NCI-H345 treated with DMSO at 0.1 percent for 48 hours (cell line): Measurements from ENCODE around the gene EEF1AKMT2.

ENCODE experiments used
- DNase-seq: peaks from one replicate; lab custom pipeline; 2025; ENCODE audit not compliant: unreplicated experiment; lab: John Stamatoyannopoulos, UW

Gene EEF1AKMT2

GRCh38 chr10:124723826-124724225 lies 67.9 kb downstream of the EEF1AKMT2 start:
- DNase-seq: no peak

DNA sequence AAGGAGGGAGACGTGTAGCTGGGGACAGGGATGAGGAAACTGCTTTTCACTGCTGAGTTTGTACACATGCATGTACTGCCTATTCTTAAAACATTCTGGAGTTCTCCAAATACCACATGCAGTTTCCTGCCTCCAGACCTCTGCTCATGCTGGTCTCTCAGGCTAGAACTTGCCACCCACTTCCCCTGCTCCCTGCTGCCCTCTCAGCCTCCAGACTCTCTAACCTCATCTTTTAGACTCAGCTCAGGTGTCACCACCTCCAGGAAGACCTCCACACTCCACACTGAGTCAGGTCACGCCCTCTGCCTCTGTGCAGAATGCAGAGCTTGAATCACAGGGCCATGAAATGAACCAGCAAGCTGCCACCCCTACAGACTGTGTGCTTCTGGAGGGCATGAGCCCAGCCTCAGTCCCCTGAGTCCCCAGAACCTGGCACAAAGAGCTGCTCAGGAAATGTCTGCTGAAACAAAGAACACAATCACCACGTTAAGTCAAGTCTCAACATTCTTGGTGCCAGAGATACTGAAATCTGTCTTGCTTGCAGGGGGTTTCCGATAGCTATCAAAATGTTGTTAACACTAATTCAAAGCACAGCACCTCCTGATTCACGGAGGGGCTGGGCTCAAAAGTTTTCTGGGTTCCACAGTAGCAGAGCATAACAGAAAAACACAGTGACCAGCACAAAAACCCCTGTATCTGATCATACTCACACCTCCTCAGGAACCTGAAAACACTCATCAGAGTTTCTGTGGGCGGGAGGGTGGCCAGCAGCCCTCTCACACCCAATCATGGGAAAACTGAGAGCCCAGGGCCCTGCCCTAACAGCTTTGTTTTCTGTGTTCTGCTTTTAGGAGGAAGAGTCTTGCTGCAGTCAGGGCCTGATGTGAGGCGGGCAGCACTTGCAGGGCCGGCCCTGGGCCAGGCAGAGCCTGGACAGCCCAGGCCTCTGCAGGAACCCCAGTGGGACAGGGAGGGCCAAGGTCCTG lies 68.6 kb downstream of the EEF1AKMT2 start:
- no peak for DNase-seq

DNA sequence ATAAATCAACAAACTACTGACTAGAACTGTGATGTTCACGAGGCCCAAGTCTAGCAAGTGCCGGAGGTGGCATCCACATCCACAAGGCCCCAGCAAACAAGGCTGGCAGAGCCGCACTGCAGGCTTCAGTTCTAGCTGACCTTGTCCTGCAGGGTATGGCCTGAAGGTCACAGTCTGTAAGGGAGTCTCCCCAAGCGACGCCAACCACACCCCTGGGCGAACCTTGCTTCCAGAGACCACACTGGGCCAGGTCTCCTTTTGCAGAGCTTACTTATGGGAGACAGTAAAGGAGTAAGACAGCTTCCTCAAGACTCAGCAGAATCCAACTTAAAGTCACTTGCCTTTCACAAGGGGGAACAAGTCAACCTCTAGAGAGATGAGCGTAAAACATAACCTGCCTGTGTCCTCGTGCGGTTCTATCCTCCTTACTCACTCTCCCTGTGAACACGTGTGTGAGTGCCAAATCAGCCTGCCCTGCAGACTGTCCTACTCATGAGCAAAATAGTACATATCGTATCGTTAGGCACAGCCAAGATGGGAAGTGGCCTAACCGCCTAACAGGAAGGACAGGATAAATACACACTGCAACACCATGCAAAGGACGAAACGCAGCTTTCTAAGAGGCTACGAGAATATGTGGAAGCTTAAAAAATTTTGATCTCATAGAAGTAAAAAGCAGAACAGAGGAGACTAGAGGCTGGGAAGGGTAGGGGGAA lies 70.2 kb downstream of the EEF1AKMT2 start:
- no peak for DNase-seq

DNA sequence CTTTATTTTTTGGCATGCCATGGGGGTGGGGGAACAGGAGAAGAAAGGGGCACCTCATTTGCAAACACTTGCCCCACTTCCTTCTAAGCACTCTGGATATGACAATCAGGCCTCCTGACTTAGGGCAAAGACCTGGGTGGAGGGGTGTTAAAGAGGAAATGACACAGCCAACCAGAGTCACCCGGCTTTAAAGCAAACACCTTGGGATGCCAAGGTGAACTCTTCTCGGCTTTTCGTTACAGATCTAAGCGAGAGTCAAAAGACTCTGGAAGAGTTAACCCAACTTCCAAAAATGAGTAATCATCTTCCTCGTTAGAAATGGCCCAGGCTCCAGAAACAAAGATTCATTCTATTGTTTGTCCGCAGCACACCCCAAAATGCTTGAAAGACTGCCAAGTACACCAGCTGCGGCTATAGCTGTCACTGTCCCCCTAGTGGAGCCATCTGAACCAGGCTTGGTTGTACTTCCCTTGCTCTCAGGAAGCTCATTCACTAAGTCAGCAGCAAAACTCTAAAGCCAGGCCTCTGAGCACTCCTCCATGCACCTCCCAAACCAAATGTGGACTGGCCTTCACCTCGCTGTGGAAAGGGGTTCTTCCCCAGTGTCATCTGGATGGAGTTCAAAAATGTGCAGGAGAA lies 72.4 kb downstream of the EEF1AKMT2 start:
- DNase-seq: no peak

DNA sequence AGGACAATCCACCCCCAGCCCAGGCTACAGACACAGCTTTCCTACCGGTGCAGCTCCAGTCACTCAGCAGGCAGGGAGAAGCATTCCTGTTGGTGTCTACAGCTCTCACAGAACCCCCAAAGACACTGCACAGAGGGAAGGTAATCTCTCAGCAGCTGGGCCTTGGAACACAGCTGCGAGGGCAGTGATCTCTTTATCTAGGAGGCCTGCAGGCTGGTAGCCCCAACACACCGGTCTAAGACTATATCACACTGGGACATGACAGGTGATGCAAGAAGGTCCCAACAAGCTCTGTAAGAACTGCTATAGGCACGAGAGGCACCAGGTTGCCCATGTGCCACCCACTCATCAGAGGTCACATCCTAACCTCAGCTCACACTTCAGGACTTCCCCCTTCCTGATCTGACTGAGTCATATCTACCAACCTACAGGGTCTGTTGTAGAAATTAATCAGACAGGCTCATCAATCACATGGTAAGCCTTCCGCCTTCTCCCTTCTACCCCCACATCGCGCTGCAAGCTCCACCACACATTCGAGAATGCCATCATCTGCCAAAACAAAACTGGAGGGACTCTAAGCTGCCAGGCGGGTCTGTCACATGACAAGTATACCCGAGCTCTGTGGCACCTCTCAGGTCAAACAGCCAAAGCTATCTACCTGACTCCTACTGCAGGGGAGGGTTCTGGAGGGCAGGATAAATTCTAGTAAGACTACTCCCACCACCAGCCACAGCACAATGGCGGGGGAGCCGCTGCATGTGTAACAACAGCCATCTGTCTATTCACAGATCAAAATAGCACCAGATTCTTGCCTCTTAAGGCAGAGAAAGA lies 73.6 kb downstream of the EEF1AKMT2 start:
- no peak for DNase-seq

GRCh38 chr10:124717041-124717757 lies 74.5 kb downstream of the EEF1AKMT2 start:
- DNase-seq: no peak

GRCh38 chr10:124716369-124716768 lies 75.3 kb downstream of the EEF1AKMT2 start:
- no peak for DNase-seq

DNA sequence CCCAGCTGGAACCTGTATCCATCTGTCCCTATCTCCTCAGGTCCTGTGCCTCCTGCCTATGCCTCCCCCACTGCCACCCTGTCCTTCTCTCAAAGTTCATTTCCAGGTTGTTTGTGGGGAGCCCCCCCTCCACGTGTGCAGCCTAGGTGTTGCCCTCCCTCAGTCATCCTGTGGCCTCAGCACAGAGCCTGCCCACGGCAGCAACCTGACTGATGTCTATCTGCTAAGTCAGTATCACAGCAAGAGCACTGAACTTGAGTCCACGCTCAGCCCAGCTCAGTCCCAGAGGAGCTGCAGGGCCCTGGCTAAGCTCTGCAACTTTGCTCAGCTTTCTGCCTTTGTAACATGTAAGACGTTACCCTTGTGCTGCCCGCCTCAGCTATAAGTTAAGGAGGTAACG lies 76.2 kb downstream of the EEF1AKMT2 start:
- no peak for DNase-seq

DNA sequence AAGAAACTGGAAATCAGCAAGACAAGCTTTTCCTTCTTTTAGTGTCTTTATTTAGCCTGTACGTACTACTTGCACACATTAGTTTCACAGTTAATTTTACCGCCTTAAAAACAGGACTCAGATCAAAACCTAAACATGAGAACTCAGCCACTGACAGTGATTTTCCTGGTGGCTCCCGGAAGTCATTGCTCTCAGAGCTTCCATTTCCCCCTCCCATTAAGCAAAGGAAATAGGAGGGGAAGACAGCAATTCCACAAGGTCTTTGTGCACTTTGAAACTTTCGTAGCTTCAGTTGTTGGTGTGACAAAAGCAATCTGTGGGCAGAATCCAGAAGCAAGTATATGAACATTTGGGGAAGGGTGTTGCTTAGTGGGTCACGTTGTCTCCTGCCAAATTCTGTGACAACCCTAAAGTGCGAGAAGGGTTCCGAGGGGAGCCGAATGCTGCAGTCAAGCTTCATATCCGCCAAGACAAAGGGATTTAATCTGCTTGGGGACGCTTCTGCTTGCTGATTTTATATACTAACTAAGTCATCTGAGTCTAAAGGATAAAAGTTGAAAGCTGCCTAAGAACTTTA lies 77.9 kb downstream of the EEF1AKMT2 start:
- no peak for DNase-seq

- DNase-seq: no peak
Measured at GRCh38 chr10:124712704-124713407, 78.8 kb downstream of the EEF1AKMT2 start.

GRCh38 chr10:124711145-124711544 lies 80.5 kb downstream of the EEF1AKMT2 start:
- no peak for DNase-seq

DNA sequence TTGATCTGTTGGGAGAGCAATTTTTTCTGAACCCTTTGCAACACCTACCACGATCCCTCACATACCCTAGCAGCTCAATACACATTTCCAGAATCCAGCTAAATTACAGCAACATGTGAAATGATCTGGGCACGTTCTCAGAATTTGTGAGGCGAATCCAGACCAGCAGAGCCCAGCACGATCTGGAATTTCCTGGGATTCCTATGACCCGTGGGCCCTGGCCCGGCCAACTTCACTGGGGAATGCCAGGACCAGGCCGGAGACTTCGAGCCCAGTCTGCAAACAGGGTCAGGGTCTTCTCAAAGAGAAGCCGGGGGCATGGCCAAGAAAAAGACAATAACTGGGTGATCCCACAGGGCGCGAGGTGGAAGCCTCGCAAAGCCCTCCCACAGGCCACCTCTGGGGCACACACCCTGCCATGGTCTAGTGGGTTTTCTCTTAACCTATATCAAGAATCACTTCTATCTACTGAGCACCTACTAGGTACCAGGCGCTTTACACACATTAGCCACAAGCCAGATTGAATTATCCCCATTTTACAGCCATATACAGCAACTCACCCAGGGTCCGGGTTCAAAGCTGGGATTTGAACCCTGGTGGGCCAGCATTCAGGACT lies 81.3 kb downstream of the EEF1AKMT2 start:
- DNase-seq: no peak

DNA sequence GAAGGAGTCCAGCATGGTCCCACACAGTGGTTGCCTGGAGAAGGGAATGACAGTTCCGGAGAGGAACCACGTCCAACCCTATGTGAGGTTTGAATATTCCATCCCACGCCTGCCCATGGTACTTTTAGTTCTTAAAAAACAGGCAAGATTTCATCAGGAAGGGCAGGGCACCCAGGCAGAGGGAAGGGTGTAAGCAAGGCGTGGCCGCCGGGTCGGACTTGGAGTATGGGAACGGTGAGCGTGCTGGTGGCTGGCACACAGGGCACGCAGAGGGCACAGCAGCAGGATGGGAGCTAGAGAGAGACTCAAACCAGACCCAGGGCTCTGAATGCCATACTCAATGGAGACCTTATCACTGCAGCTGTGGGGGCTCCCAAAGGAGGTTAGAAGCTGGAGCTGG lies 81.8 kb downstream of the EEF1AKMT2 start:
- no peak for DNase-seq

DNA sequence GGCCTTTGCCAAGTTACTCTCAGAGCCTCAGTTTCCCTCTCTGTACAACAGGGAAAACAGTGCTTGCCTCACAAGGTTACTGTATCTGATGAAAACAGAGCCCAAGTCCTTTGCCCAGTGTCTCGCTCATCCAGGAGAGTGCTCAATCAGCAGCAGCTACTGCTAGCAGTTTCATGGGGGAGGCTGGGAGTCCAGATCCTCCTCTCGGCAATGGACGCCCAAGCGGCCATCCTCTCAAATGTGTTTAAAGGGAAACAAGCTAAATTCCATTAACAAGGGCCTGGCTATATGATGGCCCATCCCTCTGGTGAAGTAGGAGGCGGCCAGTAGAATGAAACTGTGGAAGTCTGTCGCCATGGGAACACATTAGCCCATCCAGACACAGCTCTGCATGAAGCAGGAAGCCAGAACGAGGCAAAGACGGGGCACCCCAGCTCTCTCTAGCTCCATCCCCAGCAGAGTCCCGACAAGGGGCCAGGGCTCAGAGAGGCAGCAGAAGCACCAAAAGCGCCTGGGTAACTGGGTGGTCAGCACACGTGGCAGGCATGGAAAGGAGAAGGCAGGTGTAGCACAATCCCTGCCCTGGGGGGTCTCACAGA lies 82.7 kb downstream of the EEF1AKMT2 start:
- no peak for DNase-seq

DNA sequence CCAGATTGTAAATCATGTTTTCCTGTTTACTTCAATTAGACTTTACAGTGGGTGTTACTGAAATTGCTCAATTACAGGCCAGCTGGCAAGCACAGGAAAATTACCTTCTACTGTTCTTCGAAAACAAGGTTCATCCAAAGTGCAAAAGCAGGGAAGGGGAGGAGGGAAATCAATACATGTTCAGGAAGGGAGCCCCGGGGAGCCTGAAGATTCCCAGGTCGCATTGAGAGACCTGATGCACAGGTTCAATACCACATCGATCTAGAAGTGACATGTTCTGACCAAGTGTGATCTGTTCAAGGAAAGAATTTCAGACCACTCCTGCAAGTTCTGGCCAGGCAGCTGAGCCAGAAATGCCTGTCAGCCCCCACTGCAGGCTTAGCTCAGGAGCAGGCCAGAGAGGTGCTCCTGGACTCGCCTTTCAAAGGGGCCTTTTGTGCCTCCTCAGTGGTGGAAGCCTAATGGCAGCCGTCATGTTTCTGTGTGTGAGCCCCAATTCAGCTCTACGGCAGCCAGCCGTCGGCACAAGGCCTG lies 83.4 kb downstream of the EEF1AKMT2 start:
- no peak for DNase-seq
